B cell (primary cell): ENCODE data around the gene GARS1.

ENCODE experiments used
- EZH2 ChIP-seq: IDR thresholded peaks from 2 replicates; pipeline ENCODE4 v1.6.1; 2012; ENCODE audit warnings: borderline replicate concordance, low read depth, mild to moderate bottlenecking, moderate library complexity, low read length; ENCODE audit not compliant: insufficient read depth, poor library complexity, severe bottlenecking
- TF ChIP-seq, protein P1 (sequence below): fragments of 200-600 bp; IDR thresholded peaks from one replicate; pipeline ENCODE4 v1.8.0; 2022; ENCODE audit warnings: antibody characterized with exemption, mild to moderate bottlenecking

DNA sequence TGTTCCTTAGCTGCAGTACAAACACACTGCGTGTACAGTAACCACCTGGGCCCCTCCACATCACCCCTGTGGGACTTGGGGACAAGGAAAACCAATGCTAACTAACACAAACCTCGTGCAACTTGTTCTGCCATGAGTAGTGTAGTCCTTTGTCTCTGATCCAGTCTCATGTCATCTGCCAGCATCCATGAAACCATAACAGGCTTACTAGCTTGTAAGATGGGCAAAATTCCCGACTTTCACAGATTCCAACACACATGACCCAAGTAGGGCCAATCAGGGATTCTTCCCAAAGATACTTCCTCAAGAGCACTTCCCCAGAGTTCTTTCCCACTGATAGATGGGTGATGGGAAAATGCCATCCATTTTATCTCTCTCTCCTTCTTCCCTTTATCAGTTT is 41.1 kb upstream of the GARS1 start:
- TF ChIP-seq, protein P1, sequence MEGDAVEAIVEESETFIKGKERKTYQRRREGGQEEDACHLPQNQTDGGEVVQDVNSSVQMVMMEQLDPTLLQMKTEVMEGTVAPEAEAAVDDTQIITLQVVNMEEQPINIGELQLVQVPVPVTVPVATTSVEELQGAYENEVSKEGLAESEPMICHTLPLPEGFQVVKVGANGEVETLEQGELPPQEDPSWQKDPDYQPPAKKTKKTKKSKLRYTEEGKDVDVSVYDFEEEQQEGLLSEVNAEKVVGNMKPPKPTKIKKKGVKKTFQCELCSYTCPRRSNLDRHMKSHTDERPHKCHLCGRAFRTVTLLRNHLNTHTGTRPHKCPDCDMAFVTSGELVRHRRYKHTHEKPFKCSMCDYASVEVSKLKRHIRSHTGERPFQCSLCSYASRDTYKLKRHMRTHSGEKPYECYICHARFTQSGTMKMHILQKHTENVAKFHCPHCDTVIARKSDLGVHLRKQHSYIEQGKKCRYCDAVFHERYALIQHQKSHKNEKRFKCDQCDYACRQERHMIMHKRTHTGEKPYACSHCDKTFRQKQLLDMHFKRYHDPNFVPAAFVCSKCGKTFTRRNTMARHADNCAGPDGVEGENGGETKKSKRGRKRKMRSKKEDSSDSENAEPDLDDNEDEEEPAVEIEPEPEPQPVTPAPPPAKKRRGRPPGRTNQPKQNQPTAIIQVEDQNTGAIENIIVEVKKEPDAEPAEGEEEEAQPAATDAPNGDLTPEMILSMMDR, result no peak
- no peak for TF ChIP-seq EZH2
